Right hindlimb (tissue), 1 donor: ENCODE data around the gene ORC4.
"Not testable (repeated sequence)": the region's sequence is repeated elsewhere in the genome, so short reads cannot be mapped to it uniquely, and the experiment has no call there.

Source experiments
- DNase-seq: peaks from one replicate; pipeline ENCODE4 v3.0.0-alpha.2; 2018

ORC4 gene

DNA sequence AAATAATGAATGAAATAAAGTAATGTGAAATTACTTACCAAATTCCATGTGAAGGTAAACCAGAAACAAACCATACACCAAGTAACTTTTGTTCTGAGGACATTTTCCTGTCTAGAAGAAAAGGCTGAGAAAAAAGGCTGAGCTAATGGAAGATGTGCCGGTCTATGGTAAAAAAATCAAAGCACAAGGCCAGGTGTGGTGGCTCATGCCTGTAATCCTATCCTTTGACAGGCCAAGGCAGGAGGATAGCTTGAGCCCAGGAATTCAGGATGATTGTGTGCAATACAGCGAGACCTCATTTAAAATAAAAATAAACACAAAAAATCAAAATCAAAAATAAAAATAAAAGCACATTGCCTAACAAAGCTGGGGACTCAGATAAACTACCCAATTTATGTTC is 6.7 kb downstream of the ORC4 start:
- DNase-seq: no peak

- not testable (repeated sequence) for DNase-seq
Observed at GRCh38 chr2:148008411-148008810, 12.1 kb downstream of the ORC4 start.

DNA sequence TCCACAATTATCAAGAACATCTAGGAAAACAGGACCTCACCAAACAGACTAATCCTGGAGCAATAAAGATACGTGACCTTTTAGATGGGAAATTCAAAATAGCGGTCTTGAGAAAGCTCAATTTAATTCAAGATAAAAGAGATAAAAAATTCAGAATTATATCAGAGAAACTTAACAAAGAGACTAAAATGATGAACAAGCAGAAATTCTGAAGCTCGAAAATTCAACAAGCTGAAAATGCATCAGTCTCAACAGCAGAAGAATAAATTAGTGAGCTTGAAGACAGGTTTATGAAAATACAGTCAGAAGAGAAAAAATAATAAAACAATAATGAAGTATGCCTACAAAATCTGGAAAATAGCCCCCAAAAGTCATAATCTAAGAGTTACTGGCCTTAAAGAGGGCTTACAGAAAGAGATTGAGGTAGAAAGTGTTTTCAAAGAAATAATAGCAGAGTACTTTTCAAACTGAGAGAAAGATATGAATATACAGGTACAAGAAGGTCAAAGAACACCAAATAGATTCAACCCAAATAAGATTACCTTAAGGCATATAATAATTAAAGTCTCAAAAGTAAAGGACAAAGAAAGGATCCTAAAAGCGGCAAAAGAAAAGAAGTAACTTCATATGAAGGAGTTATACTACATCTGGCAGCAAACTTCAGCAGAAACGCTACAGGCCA is 13.2 kb downstream of the ORC4 start:
- no peak for DNase-seq

- no peak for DNase-seq
Observed at GRCh38 chr2:148006249-148007007, 14.1 kb downstream of the ORC4 start.

- not testable (repeated sequence) for DNase-seq
Observed at GRCh38 chr2:148002420-148002819, 18.1 kb downstream of the ORC4 start.

GRCh38 chr2:148000095-148000494 is 20.4 kb downstream of the ORC4 start:
- DNase-seq: no peak

GRCh38 chr2:147999126-147999525 is 21.4 kb downstream of the ORC4 start:
- DNase-seq: no peak

- DNase-seq: no peak
Observed at GRCh38 chr2:147998203-147998602, 22.3 kb downstream of the ORC4 start.

GRCh38 chr2:147996828-147997227 is 23.7 kb downstream of the ORC4 start:
- DNase-seq: no peak

- DNase-seq: not testable (repeated sequence)
Observed at GRCh38 chr2:147994965-147995364, 25.6 kb downstream of the ORC4 start.

DNA sequence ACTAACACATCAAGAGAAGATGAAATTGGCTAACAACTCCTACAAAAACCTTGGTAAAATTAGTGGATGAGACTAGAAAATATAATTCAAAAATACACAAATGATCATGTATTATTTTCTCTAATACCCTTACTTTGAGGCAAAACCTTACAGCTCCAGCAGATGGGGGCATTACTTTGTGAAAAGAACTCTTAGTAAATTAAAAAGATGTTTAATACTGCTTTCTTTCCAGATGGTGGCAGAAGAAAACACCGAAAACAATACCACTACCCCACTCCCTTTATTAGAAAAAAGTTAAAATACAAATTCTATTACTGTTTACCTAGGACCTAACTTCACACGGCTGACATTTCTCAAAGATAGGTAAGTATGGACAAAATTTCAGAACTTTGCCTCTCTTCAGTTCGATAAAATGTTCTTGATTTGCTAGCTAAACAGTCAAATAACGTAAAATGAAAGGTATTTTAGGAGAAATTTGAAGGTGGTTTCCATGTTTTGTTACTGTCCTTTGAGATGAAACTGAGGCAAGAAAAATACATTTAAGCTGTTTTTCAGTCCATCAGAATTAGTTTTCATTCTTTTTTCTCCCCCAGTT is 30.6 kb downstream of the ORC4 start:
- no peak for DNase-seq

GRCh38 chr2:147989102-147989501 is 31.4 kb downstream of the ORC4 start:
- no peak for DNase-seq

- DNase-seq: no peak
Observed at GRCh38 chr2:147980940-147981528, 39.5 kb downstream of the ORC4 start.

DNA sequence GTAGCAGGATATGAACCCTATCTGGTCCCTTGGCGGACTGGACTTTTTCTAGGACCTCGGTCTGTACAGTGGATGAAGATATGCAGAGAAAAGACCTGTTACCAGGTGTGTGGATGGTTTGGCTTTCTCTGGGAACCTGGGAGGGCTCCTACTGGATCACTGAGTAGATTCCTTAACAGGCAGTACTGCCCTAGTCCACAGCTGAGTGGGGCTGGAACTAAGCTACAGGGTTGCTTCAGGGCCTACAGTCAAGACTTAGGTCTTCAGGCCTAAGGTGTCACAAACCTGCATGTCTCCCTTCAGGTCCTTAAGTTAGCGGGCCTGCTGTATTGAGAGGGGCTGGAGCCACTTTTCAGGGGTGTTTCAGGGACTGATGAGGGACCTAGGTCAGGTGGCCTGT is 42.9 kb downstream of the ORC4 start:
- DNase-seq: no peak

DNA sequence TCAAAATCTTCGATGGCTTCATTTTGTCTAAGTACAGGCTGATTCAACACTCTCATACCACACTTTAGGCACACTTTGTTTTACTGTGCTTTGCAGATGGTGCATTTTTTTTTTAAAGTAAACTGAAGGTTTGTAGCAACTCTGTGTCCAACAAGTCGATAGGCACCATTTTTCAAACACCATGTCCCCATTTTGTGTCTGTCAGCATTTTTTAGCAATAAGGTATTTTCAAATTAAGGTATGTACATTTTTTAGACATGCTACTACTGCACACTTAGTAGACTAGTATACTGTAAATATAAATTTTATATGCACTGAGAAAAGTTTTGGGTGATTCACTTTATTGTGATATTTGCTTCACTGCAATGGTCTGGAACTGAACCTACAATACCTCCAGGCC is 44.4 kb downstream of the ORC4 start:
- no peak for DNase-seq

- no peak for DNase-seq
Observed at GRCh38 chr2:147968571-147968970, 52.0 kb downstream of the ORC4 start.

DNA sequence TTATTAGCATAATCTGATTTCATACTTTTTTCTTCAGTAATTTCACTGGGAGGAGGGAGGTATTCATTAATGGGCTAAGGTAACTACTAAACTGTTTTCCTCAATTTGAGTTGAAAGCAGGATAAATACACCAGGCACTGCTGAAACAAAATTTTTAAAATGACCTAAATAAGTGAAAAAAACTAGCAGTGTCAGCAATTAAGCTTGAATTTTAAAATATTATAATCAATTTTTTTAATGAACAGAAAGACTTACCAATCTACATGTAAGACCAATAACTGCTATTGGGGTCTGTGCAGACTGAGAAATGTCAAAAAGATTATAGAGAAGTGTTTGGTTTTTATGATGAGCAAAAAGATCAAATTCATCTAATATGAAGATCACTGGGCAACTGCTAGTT is 68.4 kb downstream of the ORC4 start:
- DNase-seq: no peak

DNA sequence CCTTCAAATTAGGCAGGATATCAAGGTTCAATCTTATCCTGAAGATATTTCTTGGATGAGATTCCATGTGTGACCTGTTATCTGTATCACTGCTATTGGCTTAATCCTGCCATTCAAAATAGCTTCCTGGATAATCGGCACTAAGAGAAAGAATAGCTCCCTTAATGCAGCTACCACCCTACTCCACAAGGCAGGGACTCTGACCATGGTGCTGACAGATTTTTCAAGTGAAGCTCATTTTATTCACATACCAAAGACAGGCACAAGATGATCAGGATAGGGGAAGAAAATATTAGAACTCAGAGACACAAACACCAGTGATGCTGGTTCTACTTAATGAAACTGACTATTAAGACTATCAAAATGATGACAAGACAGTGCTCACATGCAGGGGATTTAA is 74.9 kb downstream of the ORC4 start:
- DNase-seq: no peak

DNA sequence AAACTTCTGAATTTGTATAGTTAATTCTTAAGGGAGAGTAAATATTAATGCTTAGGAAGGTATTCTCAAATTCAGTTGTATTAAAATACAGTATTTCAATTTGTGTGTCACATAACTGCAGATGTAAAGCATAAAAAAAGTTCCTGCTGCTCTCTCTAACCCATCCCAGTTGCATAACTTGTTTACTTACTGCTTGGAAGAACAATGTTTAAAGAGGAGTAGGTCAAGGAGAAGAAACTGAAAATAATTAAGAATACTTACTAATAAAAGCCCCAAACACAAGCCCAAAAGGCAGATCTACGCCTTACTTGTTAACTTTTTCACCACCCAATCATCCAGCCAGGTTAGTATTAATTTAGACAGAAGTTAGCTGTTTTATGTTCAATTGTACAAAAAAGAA is 81.2 kb downstream of the ORC4 start:
- no peak for DNase-seq

GRCh38 chr2:147937744-147938349 is 82.7 kb downstream of the ORC4 start:
- DNase-seq: no peak

DNA sequence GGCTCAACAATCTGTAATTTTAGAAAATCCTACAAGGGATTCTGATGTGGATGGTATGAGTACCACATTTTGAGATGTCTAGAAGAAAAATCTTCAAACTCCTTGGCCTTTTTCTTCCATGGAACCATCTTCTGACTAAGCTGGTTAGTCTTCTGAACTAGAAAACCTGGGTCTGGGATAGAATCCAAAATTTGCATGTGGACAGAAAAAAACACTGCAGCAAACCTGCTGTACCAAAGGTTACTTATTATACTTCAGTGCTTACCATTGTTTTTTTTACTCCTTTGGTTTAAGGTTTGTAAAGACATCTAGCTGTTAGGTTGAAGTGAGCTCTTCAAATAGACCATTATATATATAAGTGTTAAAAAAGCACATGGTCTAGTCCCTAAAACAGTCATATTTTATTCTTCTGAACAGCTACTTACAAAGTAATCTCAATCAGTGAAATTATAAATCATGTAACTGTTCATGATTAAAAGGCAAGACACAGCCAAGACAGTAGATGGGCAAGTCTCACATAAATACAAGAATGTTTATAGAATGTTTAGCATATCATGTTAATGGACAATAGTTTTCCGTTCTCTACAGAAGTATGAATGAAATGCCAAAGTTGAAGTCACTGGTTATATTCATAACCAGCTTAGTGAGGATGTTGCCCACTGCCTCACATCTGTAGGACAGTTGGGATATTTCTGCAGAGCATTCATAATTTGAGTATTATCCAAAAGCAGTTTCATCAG is 85.5 kb downstream of the ORC4 start:
- no peak for DNase-seq

- no peak for DNase-seq
Observed at GRCh38 chr2:147933931-147934330, 86.6 kb downstream of the ORC4 start.
